GM19328 (cell line): Measurements from ENCODE around the gene RBM7.

ENCODE experiments used
- ATAC-seq: cut with Tn5 transposase; IDR thresholded peaks from one replicate; pipeline ENCODE4 v1.9.1; 2021; ENCODE audit warnings: mild to moderate bottlenecking, moderate library complexity; ENCODE audit not compliant: unreplicated experiment

The RBM7 gene

DNA sequence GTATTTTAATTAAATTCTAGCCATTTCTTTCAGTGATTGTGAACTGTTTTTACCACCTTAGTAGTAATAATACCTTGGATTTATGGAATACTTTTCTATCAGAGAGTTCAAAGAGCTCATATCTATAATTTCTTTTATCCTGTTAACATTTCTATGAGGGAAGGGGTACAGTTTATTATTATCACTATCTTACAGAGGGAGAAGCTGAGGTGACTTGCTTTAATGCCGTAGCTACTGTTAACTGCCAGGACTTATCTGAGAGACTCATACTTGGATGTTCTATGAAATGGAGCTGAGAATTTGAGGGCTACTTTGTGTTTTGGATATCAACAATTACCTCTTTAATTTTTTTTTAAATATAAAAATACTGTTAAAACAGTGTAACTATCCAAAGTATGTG is 42.1 kb downstream of the RBM7 start:
- ATAC-seq = no peak

- ATAC-seq = no peak
Observed at GRCh38 chr11:114447444-114447843, 47.0 kb downstream of the RBM7 start.

- ATAC-seq = no peak
Observed at GRCh38 chr11:114447892-114448291, 47.4 kb downstream of the RBM7 start.

GRCh38 chr11:114448749-114449482 is 48.5 kb downstream of the RBM7 start:
- no peak for ATAC-seq

GRCh38 chr11:114449845-114450244 is 49.4 kb downstream of the RBM7 start:
- ATAC-seq = no peak

DNA sequence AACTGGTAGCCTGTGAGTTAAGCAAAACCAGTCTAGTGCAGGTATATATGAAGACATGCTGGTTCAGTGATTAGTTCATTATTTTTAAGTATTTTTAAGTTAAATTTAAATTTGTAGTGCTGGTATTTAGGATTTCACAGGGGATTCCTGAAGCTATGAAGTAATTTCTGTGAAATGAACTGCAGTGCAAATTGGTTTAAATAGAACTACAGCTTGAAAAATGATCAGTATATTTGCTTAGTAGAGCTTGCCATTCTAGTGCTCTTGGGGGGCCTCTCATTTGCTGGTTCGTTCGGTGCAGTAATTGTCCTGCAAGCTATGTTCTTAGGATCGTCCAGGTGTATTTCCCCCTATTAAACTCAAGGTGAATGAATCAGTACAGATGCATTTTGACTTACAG is 51.9 kb downstream of the RBM7 start:
- no peak for ATAC-seq
